HepG2 (cell line): Measurements from ENCODE around the gene JOSD2. TPM values are rescaled to one million over a fixed set of nuclear protein-coding genes. Genes with fewer than 3 reads are reported as not detected.

Experiments used
- ATAC-seq: fragments of 200-7000 bp; cut with Tn5 transposase; 3 replicates; pipeline ENCODE4 v1.9.1; 2020; ENCODE audit warnings: mild to moderate bottlenecking, moderate library complexity
- BruUV-seq: library from RNA; stranded (reverse); fragments of 400-500 nt; replicated peaks from 2 replicates; lab custom pipeline; 2021; lab: Mats Ljungman, UMichigan
- CTCF ChIA-PET: fragments of 300-600 bp; formaldehyde crosslinking; extraction: SDS; loops from one replicate; lab custom pipeline; 2021; ENCODE audit warnings: low total read pairs, inconsistent platforms, low intra/inter-chr PET ratio; lab: Yijun Ruan, JAX
- POLR2A ChIA-PET: fragments of 350-600 bp; sonication (Branson Sonifier 250); formaldehyde crosslinking; loops from one replicate; lab custom pipeline; 2020; ENCODE audit warnings: antibody characterized with exemption, inconsistent platforms; lab: Yijun Ruan, JAX
- DNase-seq: peaks from one replicate; pipeline ENCODE4 v3.0.0-alpha.2; 2015; ENCODE audit warnings: low spot score
- FAIRE-seq: peaks from 3 replicates; lab custom pipeline; 2011; peaks lifted over from hg19 to GRCh38; lab: Jason Lieb, UNC
- H2AFZ ChIP-seq: one replicate; pipeline ENCODE4 v1.6.1; 2011; ENCODE audit warnings: low read length, inconsistent platforms
- H3K27ac ChIP-seq: fragments of 300-600 bp; 3 replicates; pipeline ENCODE4 v1.8.0; 2011; ENCODE audit warnings: mixed run types, mild to moderate bottlenecking, mixed read lengths, low read length, inconsistent platforms; ENCODE audit not compliant: insufficient read depth; ENCODE audit errors: extremely low read length
- H3K27me3 ChIP-seq, 2 experiments: fragments of 200-600 bp in 1 of 2; 2 replicates in 1 of 2; 3 replicates in 1 of 2; pipeline versions ENCODE4 v1.6.0 to v1.8.0; 2011; ENCODE audit warnings: low read length in 2 of 2, mild to moderate bottlenecking in 2 of 2, moderate library complexity in 2 of 2, inconsistent platforms in 1 of 2; ENCODE audit not compliant: insufficient read depth in 2 of 2, control insufficient read depth in 1 of 2
- H3K36me3 ChIP-seq, 2 experiments: fragments of 200-600 bp in 1 of 2; replicated peaks in 1 of 2; 2 replicates in 1 of 2; 3 replicates in 1 of 2; pipeline versions ENCODE4 v1.5.1 to v1.8.0; 2011; ENCODE audit warnings: low read length in 2 of 2, inconsistent platforms in 1 of 2; ENCODE audit not compliant: insufficient read depth in 2 of 2, control insufficient read depth in 1 of 2
- H3K4me1 ChIP-seq: 2 replicates; pipeline ENCODE4 v1.5.1; 2012; ENCODE audit warnings: low read length, inconsistent platforms; ENCODE audit not compliant: insufficient read depth
- H3K4me2 ChIP-seq: 2 replicates; pipeline ENCODE4 v1.6.0; 2011; ENCODE audit warnings: low read depth, low read length, inconsistent platforms
- H3K4me3 ChIP-seq, 3 experiments: fragments of 200-600 bp in 1 of 3; sonication (generic), shearing (Covaris generic) in 1 of 3; replicated peaks in 1 of 3; 2 replicates each; pipeline ENCODE4 v1.5.1; 2011 to 2016; ENCODE audit warnings: low read length in 3 of 3, inconsistent platforms in 2 of 3, low read depth in 2 of 3, mild to moderate bottlenecking in 2 of 3, control low read depth in 1 of 3, mixed read lengths in 1 of 3; ENCODE audit not compliant: insufficient read depth in 1 of 3
- H3K79me2 ChIP-seq: one replicate; pipeline ENCODE4 v1.6.1; 2011; ENCODE audit warnings: low read length, inconsistent platforms; ENCODE audit not compliant: insufficient read depth
- H3K9ac ChIP-seq: 2 replicates; pipeline ENCODE4 v1.6.0; 2011; ENCODE audit warnings: mild to moderate bottlenecking, low read depth, low read length, inconsistent platforms; ENCODE audit not compliant: insufficient read depth
- H3K9me3 ChIP-seq: 2 replicates; pipeline ENCODE4 v1.5.1; 2012; ENCODE audit warnings: mild to moderate bottlenecking, low read length
- H4K20me1 ChIP-seq: 2 replicates; pipeline ENCODE4 v1.6.0; 2011; ENCODE audit warnings: inconsistent platforms, mild to moderate bottlenecking, low read length, moderate library complexity; ENCODE audit not compliant: insufficient read depth
- EHMT2 ChIP-seq: fragments of 200-600 bp; sonication (generic); IDR thresholded peaks from 2 replicates; pipeline ENCODE4 v1.7.0; 2017; ENCODE audit warnings: antibody characterized with exemption, low read depth, low read length, borderline replicate concordance
- SMARCC2 ChIP-seq: fragments of 450-650 bp; IDR thresholded peaks from 2 replicates; pipeline ENCODE4 v1.6.1; 2017; ENCODE audit warnings: antibody characterized with exemption, mild to moderate bottlenecking
- TSC22D2 ChIP-seq: sonication (generic); formaldehyde crosslinking; IDR thresholded peaks from 2 replicates; pipeline ENCODE4 v1.5.1; 2020; ENCODE audit warnings: missing genetic modification reagents, mild to moderate bottlenecking, borderline replicate concordance
- ZNF446 ChIP-seq: sonication (generic); formaldehyde crosslinking; IDR thresholded peaks from 2 replicates; pipeline ENCODE4 v1.5.0; 2020; ENCODE audit warnings: mild to moderate bottlenecking, missing genetic modification reagents
- ZNF546 ChIP-seq: sonication (generic); formaldehyde crosslinking; conservative IDR thresholded peaks from 2 replicates; pipeline ENCODE4 v1.8.1; 2023; ENCODE audit warnings: mild to moderate bottlenecking, missing genetic modification reagents
- ZNF709 ChIP-seq: sonication (generic); formaldehyde crosslinking; IDR thresholded peaks from 2 replicates; pipeline ENCODE4 v1.5.0; 2020; ENCODE audit warnings: mild to moderate bottlenecking, missing genetic modification reagents
- ZNF788 ChIP-seq: sonication (generic); formaldehyde crosslinking; IDR thresholded peaks from 2 replicates; pipeline ENCODE4 v1.5.0; 2020; ENCODE audit warnings: mild to moderate bottlenecking, missing genetic modification reagents, borderline replicate concordance
- ZNF850 ChIP-seq: sonication (generic); formaldehyde crosslinking; conservative IDR thresholded peaks from 2 replicates; pipeline ENCODE4 v1.9.0; 2021; ENCODE audit warnings: mild to moderate bottlenecking, missing genetic modification reagents
- WGBS: methylation state at CpG from one replicate; pipeline ENCODE4 v1.1.6; 2017; ENCODE audit warnings: low lambda C conversion rate; 5-methylcytosine and 5-hydroxymethylcytosine counted together
- in situ Hi-C: cut with HindIII; loops from 2 replicates; pipeline ENCODE4 v1.10.0; 2017; ENCODE audit warnings: low pct_unique_long_range_greater_than_20kb; ENCODE audit not compliant: extremely low pct_ligation_motif_present
- intact Hi-C: fragments of 100-400 bp; cut with micrococcal nuclease; formaldehyde crosslinking; loops from one replicate; pipeline ENCODE4 v1.10.0; 2022; ENCODE audit not compliant: unreplicated experiment
- polyA plus RNA-seq, 8 experiments: library from polyadenylated mRNA; depleted of rRNA in 3 of 8; stranded (reverse) in 7 of 8; unstranded in 1 of 8; fragments of >200 nt; fragmentation: Illumina TruSeq in 4 of 8; extraction: Trizol in 4 of 8; gene quantifications; 2 replicates each; pipeline versions ENCODE4 v1.2.1 to v1.2.3, GENCODE V29; 2011 to 2016; ENCODE audit warnings: low read depth in 4 of 8, missing spikeins in 1 of 8, mixed read lengths in 1 of 8; ENCODE audit not compliant: insufficient read depth in 1 of 8
- total RNA-seq, 5 experiments: library from RNA; depleted of rRNA; stranded (reverse); fragments of >200 nt; fragmentation: Illumina TruSeq; extraction: Trizol; gene quantifications; 2 replicates each; pipeline ENCODE4 v1.2.3, GENCODE V29; 2016; ENCODE audit warnings: low read depth in 1 of 5
- TF ChIP-seq, protein P1 (sequence below): IDR thresholded peaks from 2 replicates; pipeline ENCODE4 v1.6.1; 2016; ENCODE audit warnings: control low read depth
- TF ChIP-seq, protein P2 (sequence below): sonication (generic); formaldehyde crosslinking; IDR thresholded peaks from 2 replicates; pipeline ENCODE4 v1.4.0; 2020; ENCODE audit warnings: mild to moderate bottlenecking, missing genetic modification reagents, borderline replicate concordance

Gene JOSD2
- total and polyA plus RNA-seq, 2 of the 13 experiments (the other 11 are each of a cell fraction or from before 2014, with no cell fraction given): 2.0 to 4.1 TPM

DNA sequence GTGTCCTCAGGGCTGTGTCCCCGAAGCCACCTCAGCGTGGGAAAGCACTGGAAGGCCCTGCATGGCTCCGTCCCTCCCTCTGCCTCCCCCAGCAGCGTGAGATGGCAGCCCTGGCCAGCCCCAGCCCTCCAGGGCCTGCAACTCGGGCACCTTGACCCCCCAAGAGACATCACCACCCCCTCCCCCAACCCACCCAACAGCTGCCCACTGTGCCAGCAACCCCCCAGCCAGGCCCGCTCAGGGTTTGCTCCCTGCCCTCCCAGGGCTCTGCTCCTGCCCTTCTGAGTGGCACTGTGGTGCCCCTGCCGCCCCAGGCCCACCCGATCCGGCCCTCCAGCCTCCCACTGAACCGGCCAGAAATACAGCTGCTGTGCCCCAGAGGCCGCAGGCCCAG lies 4.2 kb upstream of the JOSD2 start:
- ChIA-PET POLR2A (no interaction called here), CTCF (no interaction called here)
- Histone ChIP-seq H3K9me3 (no peaks in the 10 kb centered on the region), H3K4me2 (no peak overlapping the region), H3K27me3 (no peaks in the 10 kb centered on the region; a peak in 2 of 5 replicates), H3K4me1 (peaks cover 29% of the 10 kb centered on the region), H2AFZ (no peak overlapping the region), H3K4me3 (no peak overlapping the region), H3K27ac (no peak overlapping the region), H3K9ac (no peak overlapping the region), H4K20me1 (no peaks in the 10 kb centered on the region), H3K79me2 (no peaks in the 10 kb centered on the region), H3K36me3 (no peaks in the 10 kb centered on the region)
- in situ Hi-C loops: no loop called here
- no peak for DNase-seq
- intact Hi-C loops: no loop called here
- 68% methylated on average over 6 of the region's 11 CpGs for WGBS
- FAIRE-seq: no peak
- BruUV-seq: no TSS peak
- TF ChIP-seq ZNF850 (CRISPR knock-in tag) (no peak), ZNF446 (CRISPR knock-in tag) (no peak), ZNF709 (CRISPR knock-in tag) (no peak), ZNF788 (CRISPR knock-in tag) (no peak), TSC22D2 (CRISPR knock-in tag) (no peak), ZNF546 (CRISPR knock-in tag) (no peak), EHMT2 (no peak), SMARCC2 (no peak)
- TF ChIP-seq, protein P1, sequence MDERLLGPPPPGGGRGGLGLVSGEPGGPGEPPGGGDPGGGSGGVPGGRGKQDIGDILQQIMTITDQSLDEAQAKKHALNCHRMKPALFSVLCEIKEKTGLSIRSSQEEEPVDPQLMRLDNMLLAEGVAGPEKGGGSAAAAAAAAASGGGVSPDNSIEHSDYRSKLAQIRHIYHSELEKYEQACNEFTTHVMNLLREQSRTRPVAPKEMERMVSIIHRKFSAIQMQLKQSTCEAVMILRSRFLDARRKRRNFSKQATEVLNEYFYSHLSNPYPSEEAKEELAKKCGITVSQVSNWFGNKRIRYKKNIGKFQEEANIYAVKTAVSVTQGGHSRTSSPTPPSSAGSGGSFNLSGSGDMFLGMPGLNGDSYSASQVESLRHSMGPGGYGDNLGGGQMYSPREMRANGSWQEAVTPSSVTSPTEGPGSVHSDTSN (CRISPR knock-in tag): no peak
- TF ChIP-seq, protein P2, sequence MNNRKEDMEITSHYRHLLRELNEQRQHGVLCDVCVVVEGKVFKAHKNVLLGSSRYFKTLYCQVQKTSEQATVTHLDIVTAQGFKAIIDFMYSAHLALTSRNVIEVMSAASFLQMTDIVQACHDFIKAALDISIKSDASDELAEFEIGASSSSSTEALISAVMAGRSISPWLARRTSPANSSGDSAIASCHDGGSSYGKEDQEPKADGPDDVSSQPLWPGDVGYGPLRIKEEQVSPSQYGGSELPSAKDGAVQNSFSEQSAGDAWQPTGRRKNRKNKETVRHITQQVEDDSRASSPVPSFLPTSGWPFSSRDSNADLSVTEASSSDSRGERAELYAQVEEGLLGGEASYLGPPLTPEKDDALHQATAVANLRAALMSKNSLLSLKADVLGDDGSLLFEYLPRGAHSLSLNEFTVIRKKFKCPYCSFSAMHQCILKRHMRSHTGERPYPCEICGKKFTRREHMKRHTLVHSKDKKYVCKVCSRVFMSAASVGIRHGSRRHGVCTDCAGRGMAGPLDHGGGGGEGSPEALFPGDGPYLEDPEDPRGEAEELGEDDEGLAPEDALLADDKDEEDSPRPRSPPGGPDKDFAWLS (CRISPR knock-in tag): no peak
- no peak for ATAC-seq
